ENCODE results near the gene WHRN. TPM values are rescaled to one million over a fixed set of nuclear protein-coding genes. Genes with fewer than 3 reads are reported as not detected.

Gene WHRN
- total RNA-seq, 1 donor from 2014 or later: 14.5 TPM

DNA sequence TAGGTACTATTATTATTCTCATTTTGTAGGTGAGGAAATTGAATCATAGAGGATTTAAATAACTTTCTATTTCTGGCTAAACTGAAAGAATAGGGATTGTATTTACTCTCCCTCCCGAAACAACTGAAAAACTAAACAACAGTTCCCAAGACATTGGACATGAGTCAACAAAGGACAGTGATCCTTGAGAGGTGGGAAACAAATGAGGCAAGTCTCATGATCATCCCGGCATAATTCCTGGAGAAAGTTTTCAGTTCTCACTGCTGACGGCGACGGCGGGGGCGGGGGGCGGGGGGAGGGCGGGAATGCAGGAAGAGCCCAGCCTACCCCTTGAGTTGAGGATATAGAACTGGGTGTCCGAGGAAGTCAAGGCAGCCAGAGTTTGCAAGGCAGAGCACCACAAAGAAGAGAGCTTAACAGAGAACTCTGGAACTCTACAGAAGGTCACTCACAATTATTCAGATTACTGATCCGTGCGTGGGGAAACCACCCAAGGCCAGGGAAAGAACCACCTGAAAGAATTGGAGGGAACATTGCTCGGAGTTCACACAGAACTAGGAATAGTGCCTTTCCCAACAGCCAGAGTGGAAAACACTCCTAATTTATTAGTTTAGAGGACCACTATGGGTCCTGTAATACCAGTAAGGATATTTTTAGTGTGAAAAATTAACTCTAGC lies 27.4 kb upstream of the WHRN start:
- TF ChIP-seq, protein P1, sequence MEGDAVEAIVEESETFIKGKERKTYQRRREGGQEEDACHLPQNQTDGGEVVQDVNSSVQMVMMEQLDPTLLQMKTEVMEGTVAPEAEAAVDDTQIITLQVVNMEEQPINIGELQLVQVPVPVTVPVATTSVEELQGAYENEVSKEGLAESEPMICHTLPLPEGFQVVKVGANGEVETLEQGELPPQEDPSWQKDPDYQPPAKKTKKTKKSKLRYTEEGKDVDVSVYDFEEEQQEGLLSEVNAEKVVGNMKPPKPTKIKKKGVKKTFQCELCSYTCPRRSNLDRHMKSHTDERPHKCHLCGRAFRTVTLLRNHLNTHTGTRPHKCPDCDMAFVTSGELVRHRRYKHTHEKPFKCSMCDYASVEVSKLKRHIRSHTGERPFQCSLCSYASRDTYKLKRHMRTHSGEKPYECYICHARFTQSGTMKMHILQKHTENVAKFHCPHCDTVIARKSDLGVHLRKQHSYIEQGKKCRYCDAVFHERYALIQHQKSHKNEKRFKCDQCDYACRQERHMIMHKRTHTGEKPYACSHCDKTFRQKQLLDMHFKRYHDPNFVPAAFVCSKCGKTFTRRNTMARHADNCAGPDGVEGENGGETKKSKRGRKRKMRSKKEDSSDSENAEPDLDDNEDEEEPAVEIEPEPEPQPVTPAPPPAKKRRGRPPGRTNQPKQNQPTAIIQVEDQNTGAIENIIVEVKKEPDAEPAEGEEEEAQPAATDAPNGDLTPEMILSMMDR (IDR thresholded peaks at IDR 0.05): no peak
- ChIA-PET CTCF (no interaction called here), POLR2A (interaction anchor here (0.5 to 0.6 kb wide), 2 partner anchors 25 to 57 kb away, joined by 6 read pairs; no protein-coding TSS in a partner anchor)
- no peak for DNase-seq
- no peak overlapping the region for H3K4me3 Mint-ChIP-seq
- H3K4me1 Mint-ChIP-seq: peaks cover 2% of the 10 kb centered on the region
- intact Hi-C loops (cut with micrococcal nuclease): no loop called here
- H3K9me3 Mint-ChIP-seq: no peaks in the 10 kb centered on the region
- no peak overlapping the region for H3K27ac Mint-ChIP-seq
- no peak for ATAC-seq (ENCODE audit: low read depth)
- no peaks in the 10 kb centered on the region for H3K36me3 Mint-ChIP-seq (ENCODE audit: low read depth)
- no peaks in the 10 kb centered on the region for H3K27me3 Mint-ChIP-seq

DNA sequence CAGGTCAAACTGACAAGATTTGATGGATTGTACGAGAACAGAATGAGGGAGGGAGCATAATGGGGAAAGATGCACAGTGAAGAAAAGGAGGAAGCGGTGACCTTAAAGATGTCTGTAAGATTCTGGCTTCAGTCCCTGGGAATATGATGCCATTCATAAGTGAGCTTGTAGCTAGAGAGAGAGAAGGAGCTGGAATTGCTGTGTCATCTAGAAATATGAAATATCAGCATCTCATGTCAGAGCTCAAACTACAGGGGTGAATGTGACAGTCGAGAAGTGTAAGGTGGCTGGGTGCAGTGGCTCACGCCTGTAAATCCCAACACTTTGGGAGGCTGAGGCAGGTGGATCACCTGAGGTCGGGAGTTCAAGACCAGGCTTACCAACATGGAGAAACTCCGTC lies 24.0 kb upstream of the WHRN start:
- intact Hi-C loops (cut with micrococcal nuclease): no loop called here
- CTCF ChIA-PET: interaction anchor here (1.2 to 2.6 kb wide), 2 partner anchors 10 kb away, joined by 4 to 9 read pairs; no protein-coding TSS in a partner anchor
- no peaks in the 10 kb centered on the region for H3K27me3 Mint-ChIP-seq

DNA sequence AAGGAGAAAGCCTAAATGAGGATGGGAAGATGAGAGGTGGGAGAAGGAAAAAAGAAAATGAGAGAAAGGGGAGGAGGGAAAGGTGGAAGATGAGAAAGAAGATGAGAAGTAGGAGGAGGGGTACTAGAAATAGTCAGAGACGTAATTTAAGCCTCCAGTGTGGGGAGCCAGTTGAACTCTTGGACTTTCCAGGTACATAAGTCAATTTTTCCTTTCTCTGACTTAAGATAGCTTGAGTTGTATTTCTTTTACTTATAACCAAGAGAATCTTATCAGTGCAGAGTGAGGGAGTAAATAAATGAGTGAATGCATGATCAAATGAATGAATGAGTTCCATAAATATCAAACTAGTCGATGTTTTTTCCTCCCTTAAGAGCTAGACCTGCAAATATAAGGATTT lies 21.5 kb upstream of the WHRN start:
- H3K9me3 Mint-ChIP-seq: no peaks in the 10 kb centered on the region
- POLR2A ChIA-PET: interaction anchor here (1.3 kb wide), 1 partner anchor 61 kb away, joined by 3 read pairs; the partner anchor contains the start of gene ATP6V1G1
- ATAC-seq (ENCODE audit: low read depth) (no peak), DNase-seq (no peak)
- H3K4me1 Mint-ChIP-seq: no peaks in the 10 kb centered on the region
- TF ChIP-seq, protein P1 (IDR thresholded peaks at IDR 0.05): no peak
- CTCF ChIA-PET: interaction anchor here (1.6 to 2.9 kb wide), 2 partner anchors 12 to 20 kb away, joined by 4 to 9 read pairs; no protein-coding TSS in a partner anchor
- intact Hi-C loops (cut with micrococcal nuclease): no loop called here
- H3K27me3 Mint-ChIP-seq: no peaks in the 10 kb centered on the region
- no peak overlapping the region for H3K27ac Mint-ChIP-seq
- no peaks in the 10 kb centered on the region for H3K36me3 Mint-ChIP-seq (ENCODE audit: low read depth)
- no peak overlapping the region for H3K4me3 Mint-ChIP-seq

More for the DNA sequence above, 24.0 kb upstream of the WHRN start:
- ATAC-seq (ENCODE audit: low read depth) (no peak), DNase-seq (no peak)
- Mint-ChIP-seq H3K27ac (no peak overlapping the region), H3K4me3 (no peak overlapping the region), H3K36me3 (ENCODE audit: low read depth) (no peaks in the 10 kb centered on the region), H3K4me1 (no peaks in the 10 kb centered on the region), H3K9me3 (no peaks in the 10 kb centered on the region)
- POLR2A ChIA-PET: interaction anchor here (0.7 kb wide), 1 partner anchor 77 kb away, joined by 5 read pairs; no protein-coding TSS in a partner anchor
- TF ChIP-seq, protein P1 (IDR thresholded peaks at IDR 0.05): no peak

DNA sequence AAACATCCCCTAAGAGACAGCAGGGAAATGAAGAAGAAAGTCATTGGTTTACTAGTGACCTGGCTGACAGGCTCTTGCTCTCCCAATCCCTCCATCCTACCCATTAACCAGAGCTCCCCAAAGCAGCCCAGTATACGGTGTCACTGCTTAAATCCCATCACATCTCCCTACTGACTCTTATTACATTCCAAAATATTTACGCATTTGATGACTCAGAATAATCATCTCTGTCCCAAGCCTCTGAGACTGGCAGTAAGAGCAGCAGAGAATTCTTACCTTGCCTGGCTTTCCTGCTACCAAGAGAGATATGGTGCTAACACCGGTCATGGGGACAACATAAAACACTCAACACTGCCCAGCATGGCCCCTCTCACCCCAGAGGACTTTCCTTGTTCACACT lies 20.2 kb upstream of the WHRN start:
- ATAC-seq (ENCODE audit: low read depth): no peak
- no peak overlapping the region for H3K4me3 Mint-ChIP-seq
- intact Hi-C loops (cut with micrococcal nuclease): no loop called here
- ChIA-PET CTCF (interaction anchor here (2.9 kb wide), 1 partner anchor 13 kb away, joined by 9 read pairs; no protein-coding TSS in a partner anchor), POLR2A (no interaction called here)
- H3K36me3 Mint-ChIP-seq (ENCODE audit: low read depth): no peaks in the 10 kb centered on the region
- no peaks in the 10 kb centered on the region for H3K9me3 Mint-ChIP-seq
- no peak overlapping the region for H3K27ac Mint-ChIP-seq
- TF ChIP-seq, protein P1 (IDR thresholded peaks at IDR 0.05): no peak
- H3K4me1 Mint-ChIP-seq: no peaks in the 10 kb centered on the region
- H3K27me3 Mint-ChIP-seq: peaks cover 2% of the 10 kb centered on the region
- no peak for DNase-seq

DNA sequence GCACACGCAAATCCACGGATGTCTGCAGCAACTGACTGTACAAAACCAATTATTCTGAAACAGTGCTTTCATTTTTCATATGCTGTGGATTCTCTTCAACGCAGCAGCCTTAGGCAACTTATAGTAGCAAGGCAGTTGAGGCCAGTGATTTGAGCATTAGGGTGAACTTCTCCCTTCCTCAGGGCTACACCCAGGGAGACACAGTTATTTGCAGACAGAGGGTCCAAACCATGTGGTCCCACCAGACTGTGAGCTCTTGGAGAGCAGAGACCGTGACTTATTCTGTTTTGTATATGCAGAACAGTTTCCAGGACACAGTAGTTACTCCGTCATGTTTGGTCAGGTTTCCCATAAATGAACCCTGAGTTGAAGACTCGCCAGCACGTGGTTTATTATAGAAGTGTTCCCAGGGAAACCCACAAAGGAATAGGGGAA lies 19.0 kb upstream of the WHRN start:
- Mint-ChIP-seq H3K27me3 (peaks cover 2% of the 10 kb centered on the region), H3K27ac (no peak overlapping the region), H3K4me1 (no peaks in the 10 kb centered on the region), H3K36me3 (ENCODE audit: low read depth) (no peaks in the 10 kb centered on the region), H3K9me3 (no peaks in the 10 kb centered on the region), H3K4me3 (no peak overlapping the region)
- DNase-seq (no peak), ATAC-seq (ENCODE audit: low read depth) (no peak)
- CTCF ChIA-PET: no interaction called here
- POLR2A ChIA-PET: no interaction called here
- intact Hi-C loops (cut with micrococcal nuclease): no loop called here
- TF ChIP-seq, protein P1 (IDR thresholded peaks at IDR 0.05): no peak

Data from activated B cell treated with CpG ODN at 0.5 μM for 24 hours (primary cell).